Ishikawa (cell line): ENCODE results near the gene METTL1.

ENCODE experiments used
- CEBPB ChIP-seq: IDR thresholded peaks from 2 replicates; pipeline ENCODE4 v1.6.1; 2012
- CREB1 ChIP-seq: IDR thresholded peaks from 2 replicates; pipeline ENCODE4 v1.6.1; 2012; ENCODE audit warnings: low read depth
- EGR1 ChIP-seq: IDR thresholded peaks from 2 replicates; pipeline ENCODE4 v1.6.1; 2012
- EP300 ChIP-seq: IDR thresholded peaks from 2 replicates; pipeline ENCODE4 v1.6.1; 2012; ENCODE audit warnings: borderline replicate concordance
- FOXM1 ChIP-seq: IDR thresholded peaks from 2 replicates; pipeline ENCODE4 v1.6.1; 2012; ENCODE audit warnings: low read depth, borderline replicate concordance
- MAX ChIP-seq: IDR thresholded peaks from 2 replicates; pipeline ENCODE4 v1.6.1; 2012
- RAD21 ChIP-seq: IDR thresholded peaks from 2 replicates; pipeline ENCODE4 v1.6.1; 2012; ENCODE audit warnings: low read depth
- REST ChIP-seq: IDR thresholded peaks from 2 replicates; pipeline ENCODE4 v1.6.1; 2012; ENCODE audit warnings: low read depth, mild to moderate bottlenecking
- TAF1 ChIP-seq: IDR thresholded peaks from 2 replicates; pipeline ENCODE4 v1.6.1; 2012; ENCODE audit warnings: low read depth, mild to moderate bottlenecking
- TCF12 ChIP-seq: IDR thresholded peaks from 2 replicates; pipeline ENCODE4 v1.6.1; 2012; ENCODE audit warnings: low read depth
- TEAD4 ChIP-seq: IDR thresholded peaks from 2 replicates; pipeline ENCODE4 v1.6.1; 2012
- USF1 ChIP-seq: IDR thresholded peaks from 2 replicates; pipeline ENCODE4 v1.6.1; 2012
- YY1 ChIP-seq: IDR thresholded peaks from 2 replicates; pipeline ENCODE4 v1.6.1; 2012; ENCODE audit warnings: low read depth
- ZBTB7A ChIP-seq: IDR thresholded peaks from 2 replicates; pipeline ENCODE4 v1.6.1; 2012; ENCODE audit warnings: low read depth

GRCh38 chr12:57732726-57733593 lies 38.9 kb downstream of the METTL1 start:
- TF ChIP-seq FOXM1 (no peak), CEBPB (no peak), YY1 (no peak), MAX (no peak), RAD21 (no peak), TEAD4 (no peak), ZBTB7A (no peak), TAF1 (no peak), CREB1 (no peak), EGR1 (no peak), EP300 (no peak), TCF12 (no peak), USF1 (no peak), REST (no peak)
